Myocyte (in vitro differentiated cells): ENCODE data around the gene SLC44A3. TPM values are rescaled to one million over a fixed set of nuclear protein-coding genes. Genes with fewer than 3 reads are reported as not detected.

ENCODE experiments used
- DNase-seq: peaks from one replicate; pipeline ENCODE4 v3.0.0-alpha.2; 2012; ENCODE audit warnings: low read depth
- total RNA-seq: library from RNA; depleted of rRNA; stranded (reverse); fragments of >200 nt; gene quantifications from 2 replicates; pipeline ENCODE4 v1.2.3, GENCODE V29; 2014

The SLC44A3 gene
- total RNA-seq, 1 donor from 2014 or later, result 2.2 TPM

DNA sequence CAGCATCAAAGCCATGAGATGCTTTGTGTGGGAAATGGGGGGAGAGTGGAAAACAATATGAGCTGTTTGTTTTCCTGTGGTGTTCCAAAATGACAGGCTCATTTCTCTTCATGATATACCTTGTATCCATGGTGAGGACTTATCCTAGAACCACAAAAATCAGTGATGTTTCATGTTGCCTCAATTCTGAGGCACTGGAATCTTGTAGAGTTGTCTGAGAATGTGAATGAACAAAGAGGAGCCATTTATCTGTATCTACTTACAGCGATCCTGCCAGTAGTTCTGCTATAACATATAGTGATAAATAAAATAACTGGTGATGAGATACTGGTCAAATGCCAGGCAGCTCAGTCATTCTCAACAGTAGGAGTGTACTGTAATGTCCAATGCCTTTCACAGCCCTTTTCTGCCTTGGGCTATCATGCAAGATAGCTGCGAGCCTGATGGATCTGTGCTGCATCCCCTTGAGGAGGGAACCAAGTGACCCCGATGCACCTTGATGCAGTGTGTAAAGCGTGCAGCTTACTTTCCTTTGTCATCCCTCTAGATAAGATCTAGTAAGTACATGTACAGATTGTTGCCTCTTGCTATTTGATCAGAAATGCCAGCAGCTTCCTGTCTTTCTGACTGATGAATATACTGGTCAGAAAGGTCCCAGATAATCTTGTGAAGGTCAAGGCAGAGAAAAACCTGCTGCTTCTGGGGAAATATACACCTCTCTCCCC, 52.8 kb downstream of the SLC44A3 start:
- DNase-seq, result no peak

DNA sequence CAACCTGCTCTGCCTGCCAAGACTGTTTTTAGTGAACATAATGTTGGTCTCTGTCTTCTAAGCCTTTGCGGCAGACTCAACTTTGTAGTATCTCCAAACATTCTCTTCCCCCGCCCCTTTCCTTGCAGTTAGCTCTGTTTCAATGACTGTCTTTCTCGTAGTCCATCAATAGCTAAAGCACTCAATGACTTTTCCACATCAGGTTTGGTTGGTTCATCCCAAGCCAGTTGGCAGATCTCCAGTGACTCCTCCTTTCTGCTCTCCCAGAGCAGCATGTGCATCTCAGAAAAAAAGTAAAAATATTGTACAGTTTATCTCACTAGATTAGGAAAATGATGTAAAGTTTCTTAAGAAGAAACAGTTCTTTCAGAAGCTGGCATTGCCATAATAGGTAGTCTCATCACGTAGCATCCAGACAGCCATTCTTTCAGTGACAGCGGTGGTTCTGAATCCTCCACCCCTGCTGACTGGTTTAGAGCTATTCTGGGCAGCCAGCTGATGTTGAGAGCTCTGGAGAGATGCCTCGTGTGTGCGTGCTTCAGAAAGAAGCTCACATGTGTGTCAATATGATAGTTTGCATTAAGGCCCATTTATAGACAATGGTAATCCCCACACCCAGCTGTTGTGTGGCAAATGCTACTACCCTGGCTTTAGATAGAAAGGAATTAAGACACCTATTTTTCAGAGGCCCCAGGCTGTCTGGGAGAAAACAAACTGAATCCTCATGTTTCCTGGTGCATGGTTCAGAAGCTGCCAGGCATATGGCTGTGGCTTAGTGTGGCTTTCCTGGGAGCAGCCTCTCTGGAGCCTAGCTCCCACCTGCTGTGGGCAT, 53.6 kb downstream of the SLC44A3 start:
- peak; percentile 95 for DNase-seq

DNA sequence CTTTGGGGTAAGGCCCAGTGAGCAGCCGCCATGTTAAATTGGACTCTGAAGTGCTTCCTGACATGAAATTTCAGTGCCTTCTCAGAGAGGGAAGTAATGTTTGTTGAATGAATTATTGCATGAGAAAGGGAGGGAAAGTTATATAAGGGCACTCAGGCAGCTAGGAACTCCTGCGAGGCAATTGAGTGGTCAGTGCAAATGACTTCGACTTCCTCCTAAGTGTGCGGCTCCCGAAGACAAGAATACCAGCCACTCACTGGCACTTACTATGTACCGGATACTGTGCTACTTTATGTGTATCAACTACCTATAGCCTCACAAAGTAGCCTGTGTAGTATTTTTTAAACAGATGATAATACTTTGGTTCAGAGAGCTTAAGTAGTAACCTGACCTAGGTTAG, 54.3 kb downstream of the SLC44A3 start:
- no peak for DNase-seq

DNA sequence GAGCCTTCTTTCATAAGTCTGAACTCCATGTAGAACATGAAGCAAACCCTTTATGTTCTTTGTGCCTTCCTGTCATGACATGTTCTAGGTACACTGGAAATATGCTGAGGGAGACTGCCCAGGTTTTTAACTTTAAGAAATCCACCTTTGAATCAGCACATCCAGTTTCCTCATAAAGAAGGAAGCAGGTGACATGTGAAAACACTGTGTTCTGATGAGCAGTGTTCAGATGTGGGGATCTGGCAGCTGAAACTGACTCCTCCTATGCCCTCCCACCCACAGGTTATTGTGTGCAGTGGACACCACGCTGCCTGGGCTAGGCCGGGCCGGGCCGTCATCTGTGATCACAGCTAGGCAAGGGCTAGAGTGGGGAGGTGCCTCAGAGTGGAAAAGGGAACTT, 55.6 kb downstream of the SLC44A3 start:
- DNase-seq, result no peak

DNA sequence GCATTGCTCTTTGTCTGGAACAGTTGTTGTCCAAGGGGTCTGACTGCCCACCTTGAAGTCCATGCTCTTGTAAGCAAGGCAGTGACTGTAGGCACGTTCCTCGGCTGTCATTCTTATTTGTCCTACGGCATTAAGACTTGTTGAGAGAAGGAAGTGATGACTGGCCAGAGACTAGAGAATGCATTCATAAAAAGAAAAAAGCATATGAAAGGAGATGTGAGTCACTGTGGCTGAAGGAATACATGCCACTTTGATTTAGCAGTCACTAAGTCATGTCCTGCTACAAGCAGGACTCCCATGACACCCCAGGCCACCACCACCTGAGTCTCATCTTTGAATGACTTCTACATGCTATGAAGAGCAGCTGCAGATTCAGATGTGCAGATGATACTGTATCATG, 56.2 kb downstream of the SLC44A3 start:
- DNase-seq, result no peak

DNA sequence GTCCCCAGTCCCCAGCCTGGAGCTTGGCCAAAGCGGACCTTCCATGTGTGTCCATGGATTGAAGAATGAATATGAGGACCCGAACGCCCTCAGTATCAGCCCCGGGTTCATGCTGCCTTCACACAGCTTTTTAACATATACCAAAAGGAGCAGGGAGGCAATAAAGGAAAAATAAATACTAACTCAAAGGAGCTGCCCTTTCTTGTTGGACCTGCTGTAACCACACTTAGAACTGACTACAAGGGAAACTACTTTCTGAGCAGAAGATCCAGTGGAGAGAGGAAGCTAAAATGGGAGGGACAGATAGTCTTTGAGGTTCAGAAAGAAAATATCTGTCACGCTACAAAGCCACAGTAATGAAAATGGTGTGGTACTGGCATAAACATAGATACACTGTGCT, 58.2 kb downstream of the SLC44A3 start:
- no peak for DNase-seq

DNA sequence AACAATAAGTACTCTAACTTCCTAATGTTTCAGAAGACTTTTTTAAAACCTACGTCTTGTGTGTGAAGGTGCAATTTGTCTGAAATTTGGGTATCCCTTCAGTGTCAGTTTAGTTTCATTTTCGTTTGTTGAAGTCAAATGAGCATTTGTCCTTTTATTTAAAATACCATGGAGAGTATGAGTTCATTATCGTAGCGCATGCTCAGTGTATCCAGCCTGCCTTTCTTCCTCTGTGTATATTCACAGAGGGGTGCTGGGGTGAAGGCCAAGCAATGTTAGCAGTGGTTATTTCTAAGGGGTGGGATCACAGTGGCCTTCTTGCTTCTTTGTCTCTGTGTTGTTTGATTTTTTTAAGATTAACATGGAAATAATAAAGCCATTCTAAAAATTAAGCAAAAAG, 63.5 kb downstream of the SLC44A3 start:
- DNase-seq, result no peak

DNA sequence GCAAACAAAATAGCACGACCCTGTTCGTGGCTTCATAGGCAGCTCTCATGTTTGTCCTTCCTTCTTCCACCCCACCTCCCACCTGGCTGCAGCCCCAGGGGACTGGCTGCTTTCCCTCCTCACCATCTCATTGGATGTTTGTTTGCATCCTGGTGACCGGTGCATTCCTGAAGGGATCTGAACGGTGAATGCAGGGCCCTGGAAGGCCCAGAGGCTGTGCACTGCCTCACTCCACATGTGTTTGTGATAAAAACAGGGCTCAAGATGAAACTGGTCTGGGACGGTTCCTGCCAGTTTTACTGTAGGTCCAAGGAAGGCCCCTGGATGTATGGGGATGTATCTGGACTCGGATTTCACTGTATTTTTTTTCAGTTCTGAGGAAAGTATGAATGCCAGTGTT, 63.9 kb downstream of the SLC44A3 start:
- DNase-seq, result no peak

DNA sequence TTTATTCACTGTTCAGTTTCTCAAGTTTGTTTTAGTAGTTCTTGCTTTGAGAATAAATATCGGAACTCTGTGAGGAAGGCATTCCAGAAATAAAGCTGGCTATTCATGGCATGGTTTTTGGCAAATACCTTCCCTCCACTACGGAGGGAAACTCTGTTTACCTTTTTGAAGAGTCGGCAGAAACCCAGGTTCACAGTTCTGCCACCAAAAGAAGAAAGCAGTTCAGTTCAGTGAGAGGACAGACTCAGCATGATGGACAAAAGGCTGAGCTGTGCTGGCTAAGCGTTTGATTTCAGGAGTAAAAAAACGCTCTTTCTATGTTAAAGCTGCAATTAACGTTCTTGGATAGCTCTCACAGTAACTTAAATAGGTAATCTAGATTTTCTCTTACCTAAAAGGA, 64.3 kb downstream of the SLC44A3 start:
- DNase-seq, result no peak

DNA sequence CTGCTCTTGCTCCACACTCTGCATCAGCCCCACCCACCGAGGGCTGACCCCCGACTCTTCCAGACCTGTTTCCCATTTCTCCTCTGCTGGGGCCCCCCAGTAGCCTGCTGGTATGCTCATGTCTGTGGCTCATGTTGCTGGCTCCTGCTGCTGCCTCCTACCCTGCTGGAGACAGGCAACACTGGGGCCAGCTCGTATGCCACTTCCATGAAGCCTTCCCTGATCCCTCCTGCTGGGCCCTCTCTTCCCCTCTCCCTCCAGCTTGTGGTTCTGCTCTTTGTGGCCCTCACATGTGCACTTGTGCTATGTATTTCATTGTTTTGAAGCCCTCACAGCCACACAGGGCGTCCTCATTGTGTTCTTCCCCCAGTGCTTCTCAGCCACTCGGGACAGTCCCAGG, 66.2 kb downstream of the SLC44A3 start:
- no peak for DNase-seq

DNA sequence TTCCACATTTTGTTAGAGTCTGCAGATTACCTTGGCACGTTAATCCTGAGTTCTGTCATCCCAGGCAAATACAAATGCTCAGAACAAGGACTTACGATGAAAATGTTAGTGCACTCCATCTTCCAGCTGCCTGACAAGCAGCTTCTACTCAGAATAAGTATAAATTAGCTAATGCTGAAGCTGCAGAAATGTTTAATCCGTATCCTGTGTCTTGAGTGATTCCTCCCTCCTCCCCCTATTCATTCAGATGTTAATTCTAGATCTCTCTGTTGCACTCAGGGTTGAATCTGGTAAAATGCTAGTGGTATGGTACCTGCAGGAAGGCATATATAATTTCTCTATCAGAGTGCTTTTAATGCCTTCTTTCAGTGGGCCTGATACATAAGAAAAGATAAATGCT, 66.9 kb downstream of the SLC44A3 start:
- DNase-seq, result no peak

DNA sequence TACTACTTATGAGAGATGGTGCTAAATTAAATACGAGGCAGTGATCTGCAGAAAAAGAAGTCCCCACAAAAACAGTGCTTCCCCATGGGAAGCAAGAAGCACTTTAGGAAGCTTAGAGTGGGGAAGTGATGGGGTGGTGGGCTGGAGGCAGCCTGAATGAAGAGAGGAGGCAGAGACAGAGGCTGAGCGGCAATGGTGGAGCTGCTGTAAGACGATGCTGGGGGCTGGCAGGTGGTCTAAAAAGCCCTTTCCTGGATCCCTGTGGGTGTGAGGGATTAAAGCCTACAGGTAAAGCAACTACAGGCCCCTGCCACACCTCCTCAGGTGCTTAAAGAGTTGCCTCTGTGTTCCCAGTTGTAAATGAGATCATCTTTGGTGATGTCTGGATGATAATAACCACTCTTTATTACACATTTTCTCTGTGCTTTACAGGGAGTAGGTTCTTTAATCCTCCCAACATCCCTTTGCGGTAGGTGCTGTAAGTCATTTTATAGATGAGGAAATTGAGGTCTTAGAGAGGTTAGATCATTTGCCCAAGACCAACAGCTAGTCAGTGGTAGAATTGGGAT, 67.5 kb downstream of the SLC44A3 start:
- no peak for DNase-seq

DNA sequence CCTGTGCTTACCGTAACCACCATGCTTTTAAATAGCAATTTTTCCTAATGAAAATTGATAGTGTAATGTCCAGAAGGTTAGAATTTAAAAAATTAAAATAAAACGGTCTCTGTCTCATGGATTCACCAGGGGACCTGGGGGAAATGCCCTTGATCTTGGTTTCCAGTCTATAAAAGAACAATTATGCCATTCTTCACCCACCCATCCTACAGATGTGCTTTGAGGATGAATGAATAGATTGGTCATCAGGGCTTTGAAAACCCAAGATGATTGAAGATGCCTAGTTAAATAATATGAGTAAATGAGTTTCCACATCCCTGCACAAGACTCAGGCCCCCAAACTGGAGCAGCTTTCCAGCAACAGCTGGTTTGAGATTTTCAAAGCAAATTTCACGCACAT, 68.0 kb downstream of the SLC44A3 start:
- DNase-seq, result no peak

DNA sequence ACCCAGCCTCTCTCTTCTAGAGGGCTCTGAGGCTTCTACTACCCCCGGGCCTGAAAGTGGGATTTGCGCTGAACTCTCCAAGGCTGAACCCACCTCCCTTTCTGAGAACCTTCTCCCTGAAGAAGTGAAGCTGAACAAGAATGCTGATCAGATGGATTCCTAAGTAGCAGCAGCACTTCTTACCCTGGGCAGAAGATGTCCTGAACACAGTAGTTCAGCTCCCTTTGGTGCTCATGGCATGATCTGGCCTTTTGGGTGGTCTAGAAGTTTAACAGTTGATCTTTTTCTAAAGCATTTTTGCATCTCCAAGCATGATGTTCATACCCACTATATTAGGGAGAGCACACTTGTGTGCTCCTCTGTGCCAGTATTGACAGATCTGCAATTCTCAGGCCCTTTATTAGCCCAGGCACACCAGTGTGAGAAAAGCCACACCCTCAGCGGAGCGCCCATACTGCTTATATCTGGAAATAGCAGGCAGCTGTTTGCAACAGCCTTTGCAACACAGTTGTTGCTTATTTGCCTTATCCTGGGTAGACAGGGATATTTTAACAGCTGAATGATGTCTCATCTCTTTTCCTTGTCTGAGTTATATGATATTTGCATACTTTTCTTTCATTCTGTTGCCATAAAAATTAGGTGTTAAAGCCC, 72.6 kb downstream of the SLC44A3 start:
- DNase-seq, result peak; percentile 90

DNA sequence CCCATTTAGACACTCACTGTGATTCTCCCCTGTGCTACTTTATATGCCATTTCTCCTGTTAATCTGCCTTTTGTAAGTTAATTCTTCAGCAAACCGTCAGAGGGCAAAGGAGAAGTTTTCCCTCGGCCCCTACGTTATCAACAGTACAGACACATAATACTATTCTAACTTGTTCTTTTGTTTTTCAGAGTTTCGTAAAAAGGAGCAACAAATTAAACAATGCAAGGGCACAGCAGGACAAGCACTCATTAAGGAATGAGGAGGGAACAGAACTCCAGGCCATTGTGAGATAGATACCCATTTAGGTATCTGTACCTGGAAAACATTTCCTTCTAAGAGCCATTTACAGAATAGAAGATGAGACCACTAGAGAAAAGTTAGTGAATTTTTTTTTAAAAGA, 74.5 kb downstream of the SLC44A3 start:
- no peak for DNase-seq

DNA sequence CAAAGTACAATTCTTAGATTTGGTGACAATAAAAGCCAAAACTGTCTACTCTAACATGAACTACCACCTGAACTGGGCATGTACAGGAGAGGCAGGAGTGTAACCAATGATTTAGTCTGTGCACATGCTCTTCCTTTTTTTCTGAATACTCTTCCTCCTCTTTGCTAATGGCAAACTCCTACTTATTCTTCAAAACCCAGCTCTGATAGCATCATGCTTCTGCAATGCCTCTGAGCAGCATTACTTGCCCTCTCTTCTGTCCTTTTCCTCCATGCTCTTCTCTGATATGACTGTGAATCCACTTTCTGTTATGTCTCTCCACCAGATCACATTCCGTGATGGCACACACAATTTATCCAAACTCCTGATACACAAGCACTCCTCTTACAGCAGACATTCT, 75.4 kb downstream of the SLC44A3 start:
- no peak for DNase-seq

DNA sequence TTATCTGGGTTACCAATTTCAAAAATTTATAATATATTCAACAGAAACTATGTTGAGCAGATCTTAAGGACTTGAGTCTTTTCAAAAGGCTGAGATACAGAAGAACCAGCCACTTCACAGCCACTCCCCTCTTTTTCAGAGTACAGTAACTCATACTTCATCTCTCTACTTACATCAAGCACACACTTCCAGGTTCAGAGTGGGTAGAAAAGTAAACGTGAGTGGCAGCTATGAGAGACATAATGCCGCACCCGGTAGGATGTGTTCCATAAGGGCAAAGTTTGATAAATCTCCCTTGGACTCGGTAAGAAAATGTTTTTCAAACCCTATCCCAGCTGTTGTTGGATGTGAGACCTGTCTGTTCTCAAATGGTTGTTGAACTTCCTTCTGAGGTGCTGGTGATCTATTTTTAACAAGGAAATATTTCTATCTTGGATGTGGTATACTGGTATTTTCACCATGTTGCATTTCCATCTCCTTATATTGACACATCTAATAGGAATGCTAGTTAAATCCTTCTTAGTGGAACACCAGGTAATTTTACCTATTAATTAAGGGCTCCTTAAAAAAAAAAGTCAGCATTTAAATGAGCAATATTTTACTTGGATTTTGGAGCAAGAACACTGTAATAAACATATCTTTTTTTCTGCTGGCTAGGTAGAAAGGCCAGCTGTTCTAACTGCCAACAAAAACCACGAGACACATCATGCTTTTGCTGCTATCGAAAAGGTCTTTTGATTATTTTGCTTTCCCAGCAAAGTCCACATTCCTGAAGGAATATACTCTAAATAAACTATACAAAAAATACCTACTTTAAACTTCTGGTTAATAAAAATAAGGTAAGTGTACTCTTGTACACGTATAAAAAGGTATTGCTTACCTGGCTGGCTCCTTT, 78.6 kb downstream of the SLC44A3 start:
- DNase-seq, result peak; percentile 68

DNA sequence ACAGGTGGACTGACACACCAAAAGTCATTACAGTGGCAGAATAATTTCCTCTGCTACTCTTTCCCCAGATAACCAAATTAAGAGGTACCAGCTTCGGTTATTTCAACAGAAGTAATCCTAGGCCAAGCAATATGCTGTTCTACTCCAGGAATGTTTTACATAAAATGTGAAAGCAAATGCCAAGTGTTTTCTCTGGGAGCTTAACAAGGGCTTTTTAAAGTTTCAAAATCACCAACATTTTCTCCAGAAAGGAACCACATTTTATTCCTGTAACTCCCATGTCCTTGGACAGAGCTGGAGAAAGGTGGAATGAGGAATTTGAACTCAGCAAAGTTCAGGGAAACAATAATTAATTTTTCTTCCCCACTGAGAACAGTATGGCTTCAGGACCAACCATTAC, 79.6 kb downstream of the SLC44A3 start:
- no peak for DNase-seq

DNA sequence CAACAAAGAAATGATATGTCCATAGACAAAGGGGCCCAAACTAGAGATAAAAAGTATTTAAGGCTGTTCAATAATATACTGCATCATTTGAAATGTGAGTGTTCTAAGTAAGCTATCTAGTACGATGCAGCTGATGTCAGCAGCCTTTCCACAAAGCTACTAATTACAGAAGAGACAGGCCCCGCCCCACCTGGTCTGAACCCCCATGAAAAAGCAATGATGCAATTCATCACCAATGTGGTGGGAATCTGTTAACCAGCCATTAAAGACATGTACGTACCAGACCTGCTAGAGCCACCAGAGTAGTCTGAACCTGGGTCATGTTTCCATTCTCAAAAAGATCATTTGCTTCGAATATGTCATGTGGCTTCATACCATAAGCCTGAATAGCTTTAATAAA, 81.7 kb downstream of the SLC44A3 start:
- DNase-seq, result peak; percentile 54

DNA sequence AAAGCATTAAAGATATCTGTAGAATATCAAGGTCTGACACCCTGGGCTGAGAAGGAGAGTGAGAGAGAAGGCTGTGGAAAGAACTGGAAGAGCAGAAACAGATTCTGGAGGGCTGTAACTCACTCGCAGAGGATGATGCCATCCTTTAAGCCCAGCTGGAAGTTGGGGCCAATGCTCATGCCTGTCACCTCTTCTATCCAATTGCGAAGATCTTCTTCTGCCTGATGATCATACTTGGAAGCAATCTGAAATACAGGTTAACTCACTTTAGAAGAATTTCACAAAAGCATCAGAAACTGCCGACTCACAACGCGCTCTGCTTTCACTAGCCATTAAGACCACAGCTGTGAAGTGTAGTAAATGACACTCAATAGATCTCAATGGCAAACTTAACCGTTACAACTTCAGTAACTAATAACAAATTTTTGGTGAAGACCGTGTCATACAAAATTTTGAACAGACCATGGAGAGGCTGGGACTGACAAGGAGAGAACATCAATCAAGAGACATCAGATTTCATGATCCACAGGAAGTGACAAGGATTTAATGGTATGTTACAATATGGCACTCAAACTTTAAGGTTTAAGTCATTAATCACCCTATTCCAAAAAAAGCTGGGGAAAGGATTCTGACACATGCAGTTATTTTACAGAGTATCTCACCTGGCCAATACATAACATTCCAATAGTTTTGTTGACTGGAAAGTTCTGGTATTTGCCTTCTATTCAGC, 83.3 kb downstream of the SLC44A3 start:
- DNase-seq, result no peak
